Gastrocnemius medialis (tissue), 4 donors: Measurements from ENCODE around the gene XIRP1. TPM values are rescaled to one million over a fixed set of nuclear protein-coding genes. Genes with fewer than 3 reads are reported as not detected.
"Not testable (repeated sequence)": the region's sequence is repeated elsewhere in the genome, so short reads cannot be mapped to it uniquely, and the experiment has no call there.

ENCODE experiments used
- ATAC-seq, 2 donors: fragments of 150-250 bp; one replicate each; pipeline ENCODE4 v1.9.1; 2016
- DNase-seq, 2 donors: peaks; one replicate each; pipeline ENCODE4 v3.0.0-alpha.2; 2019
- H3K27ac ChIP-seq, 4 donors: fragments of 200-600 bp; sonication (generic); 1 replicate in 1 of 4; 2 replicates in 3 of 4; pipeline ENCODE4 v1.5.1; 2016 to 2018; ENCODE audit warnings: mild to moderate bottlenecking in 2 of 4, moderate library complexity in 1 of 4
- H3K27me3 ChIP-seq, 3 donors: fragments of 200-600 bp; sonication (generic) in 2 of 3; 1 replicate in 1 of 3; 2 replicates in 2 of 3; pipeline versions ENCODE4 v1.5.1 to v1.6.0; 2016 to 2019; ENCODE audit warnings: mild to moderate bottlenecking in 1 of 3, moderate library complexity in 1 of 3
- H3K36me3 ChIP-seq, 2 donors: fragments of 200-600 bp; sonication (generic) in 1 of 2; one replicate each; pipeline ENCODE4 v1.5.1; 2017 to 2018
- H3K4me1 ChIP-seq, 2 donors: fragments of 200-600 bp; sonication (generic) in 1 of 2; one replicate each; pipeline ENCODE4 v1.5.1; 2016 to 2017; ENCODE audit warnings: mild to moderate bottlenecking in 2 of 2
- H3K4me3 ChIP-seq, 4 donors: fragments of 200-600 bp; sonication (generic) in 3 of 4; 1 replicate in 1 of 4; 2 replicates in 3 of 4; pipeline ENCODE4 v1.5.1; 2016 to 2019; ENCODE audit warnings: mild to moderate bottlenecking in 2 of 4
- H3K9me3 ChIP-seq, 3 donors: fragments of 200-600 bp; sonication (generic) in 2 of 3; 1 replicate in 1 of 3; 2 replicates in 2 of 3; pipeline ENCODE4 v1.5.1; 2016 to 2019
- CTCF ChIP-seq, 5 experiments: fragments of 450-650 bp in 3 of 5; fragments of 200-600 bp in 2 of 5; sonication (generic) in 2 of 5; IDR thresholded peaks in 4 of 5; conservative IDR thresholded peaks in 1 of 5; 1 replicate in 4 of 5; 2 replicates in 1 of 5; pipeline ENCODE4 v1.5.1; 2016 to 2019; ENCODE audit warnings: antibody characterized with exemption in 5 of 5, mild to moderate bottlenecking in 3 of 5, moderate library complexity in 3 of 5
- POLR2A ChIP-seq, 2 donors: fragments of 450-650 bp; IDR thresholded peaks; one replicate each; pipeline ENCODE4 v1.6.1; 2017; ENCODE audit warnings: antibody characterized with exemption in 2 of 2, mild to moderate bottlenecking in 2 of 2, moderate library complexity in 2 of 2
- in situ Hi-C, 4 donors: fragments of 200-750 bp; cut with MboI; loops; one replicate each; pipeline versions ENCODE4 v1.15.0 to v1.8.0; 2017; ENCODE audit warnings: low sequenced_read_pairs in 4 of 4
- intact Hi-C: fragments of 100-400 bp; cut with DNase I; formaldehyde crosslinking; loops from one replicate; pipeline ENCODE4 v1.15.1; 2023; ENCODE audit warnings: low total_unique reads
- total RNA-seq, 4 donors: library from RNA; depleted of rRNA; stranded (reverse); fragments of >200 nt; gene quantifications; one replicate each; pipeline versions ENCODE4 v1.1.0 to v1.2.3, GENCODE V29; 2016

XIRP1 gene
- total RNA-seq, 4 donors from 2014 or later = 52.4 to 329 (median 128) TPM

- H3K27me3 ChIP-seq = no peaks in the 10 kb centered on the region
- no peak for TF ChIP-seq POLR2A (IDR thresholded peaks at IDR 0.05)
- TF ChIP-seq CTCF (IDR thresholded peaks at IDR 0.05 in 4 of 5, conservative IDR thresholded peaks at IDR 0.05 in 1 of 5) = no peak
- H3K36me3 ChIP-seq = no peaks in the 10 kb centered on the region
- peak overlapping the region; percentile 83 to 100 (median 84) for H3K27ac ChIP-seq
- DNase-seq (no peak), ATAC-seq (no peak)
- in situ Hi-C loops = loop anchor here in 1 of 4 donors (25.0 kb wide), 1 partner anchor 1286 kb away; the partner anchor contains the start of gene RPL14
- H3K9me3 ChIP-seq = no peaks in the 10 kb centered on the region
- intact Hi-C loops = loop anchor here (1.0 kb wide), 1 partner anchor 8 kb away; no protein-coding TSS in a partner anchor
- H3K4me1 ChIP-seq = peaks cover 22 to 23% of the 10 kb centered on the region in 2 donors
- H3K4me3 ChIP-seq = no peak overlapping the region
These were observed 16.2 kb downstream of the XIRP1 start for GRCh38 chr3:39176025-39176714.

GRCh38 chr3:39173318-39174125 is 18.9 kb downstream of the XIRP1 start:
- Histone ChIP-seq H3K4me3 (no peak overlapping the region), H3K36me3 (no peaks in the 10 kb centered on the region), H3K4me1 (peaks cover 6 to 7% of the 10 kb centered on the region in 2 donors), H3K9me3 (no peaks in the 10 kb centered on the region), H3K27me3 (no peaks in the 10 kb centered on the region), H3K27ac (no peak overlapping the region)
- intact Hi-C loops = no loop called here
- ATAC-seq (no peak), DNase-seq (no peak)
- in situ Hi-C loops = no loop called here
- no peak for TF ChIP-seq CTCF (IDR thresholded peaks at IDR 0.05 in 4 of 5, conservative IDR thresholded peaks at IDR 0.05 in 1 of 5)
- TF ChIP-seq POLR2A (IDR thresholded peaks at IDR 0.05) = no peak

GRCh38 chr3:39171860-39172259 is 20.5 kb downstream of the XIRP1 start:
- in situ Hi-C loops = no loop called here
- intact Hi-C loops = no loop called here
- H3K27ac ChIP-seq = no peak overlapping the region
- H3K4me1 ChIP-seq = peaks cover 0 to 6% of the 10 kb centered on the region in 2 donors
- H3K36me3 ChIP-seq = no peaks in the 10 kb centered on the region
- H3K27me3 ChIP-seq = no peaks in the 10 kb centered on the region
- ATAC-seq (no peak), DNase-seq (no peak)
- no peaks in the 10 kb centered on the region for H3K9me3 ChIP-seq
- H3K4me3 ChIP-seq = no peak overlapping the region
- TF ChIP-seq CTCF (IDR thresholded peaks at IDR 0.05 in 4 of 5, conservative IDR thresholded peaks at IDR 0.05 in 1 of 5) = no peak
- TF ChIP-seq POLR2A (IDR thresholded peaks at IDR 0.05) = no peak

- H3K4me1 ChIP-seq, H3K9me3 ChIP-seq, ATAC-seq, DNase-seq, H3K27me3 ChIP-seq, H3K4me3 ChIP-seq, H3K36me3 ChIP-seq, in situ Hi-C loops, intact Hi-C loops, H3K27ac ChIP-seq: not testable (repeated sequence)
These were observed 21.5 kb downstream of the XIRP1 start for GRCh38 chr3:39170877-39171276.

GRCh38 chr3:39170461-39170860 is 21.9 kb downstream of the XIRP1 start:
- in situ Hi-C loops = no loop called here
- H3K27me3 ChIP-seq = no peaks in the 10 kb centered on the region

More at GRCh38 chr3:39170461-39170860, 21.9 kb downstream of the XIRP1 start:
- no peaks in the 10 kb centered on the region for H3K36me3 ChIP-seq
- no peak overlapping the region for H3K4me3 ChIP-seq
- no peaks in the 10 kb centered on the region for H3K9me3 ChIP-seq
- H3K4me1 ChIP-seq = peaks cover 0 to 6% of the 10 kb centered on the region in 2 donors
- H3K27ac ChIP-seq = no peak overlapping the region
- intact Hi-C loops = no loop called here
- DNase-seq (no peak), ATAC-seq (no peak)
- TF ChIP-seq CTCF (IDR thresholded peaks at IDR 0.05 in 4 of 5, conservative IDR thresholded peaks at IDR 0.05 in 1 of 5) (no peak), POLR2A (IDR thresholded peaks at IDR 0.05) (no peak)
